WERI-Rb-1 (cell line): ENCODE measurements around the gene FAM135A.

Experiments used
- DNase-seq: peaks from one replicate; pipeline ENCODE4 v3.0.0-alpha.2; 2020
- H3K27ac ChIP-seq: fragments of 250-450 bp; sonication (Bioruptor Pico); 2 replicates; pipeline ENCODE4 v1.5.1; 2020; ENCODE audit warnings: mild to moderate bottlenecking, moderate library complexity
- H3K27me3 ChIP-seq: fragments of 250-450 bp; sonication (Bioruptor Pico); 2 replicates; pipeline ENCODE4 v1.5.1; 2021; ENCODE audit warnings: mild to moderate bottlenecking, low read depth, moderate library complexity; ENCODE audit not compliant: insufficient read depth, severe bottlenecking
- H3K36me3 ChIP-seq: fragments of 250-450 bp; sonication (Bioruptor Pico); 2 replicates; pipeline ENCODE4 v1.5.1; 2020; ENCODE audit warnings: mild to moderate bottlenecking, moderate library complexity
- H3K4me3 ChIP-seq: 2 replicates; pipeline ENCODE4 v1.5.1; 2011; ENCODE audit warnings: low read depth, mild to moderate bottlenecking, control low read depth, low read length
- H3K9me3 ChIP-seq: fragments of 250-450 bp; sonication (Bioruptor Pico); 2 replicates; pipeline ENCODE4 v1.5.1; 2021; ENCODE audit warnings: mild to moderate bottlenecking, moderate library complexity; ENCODE audit not compliant: severe bottlenecking
- CTCF ChIP-seq: IDR thresholded peaks from 2 replicates; pipeline ENCODE4 v1.5.1; 2011; ENCODE audit warnings: low read depth, mild to moderate bottlenecking, control low read depth, inconsistent platforms, low read length

Gene FAM135A

DNA sequence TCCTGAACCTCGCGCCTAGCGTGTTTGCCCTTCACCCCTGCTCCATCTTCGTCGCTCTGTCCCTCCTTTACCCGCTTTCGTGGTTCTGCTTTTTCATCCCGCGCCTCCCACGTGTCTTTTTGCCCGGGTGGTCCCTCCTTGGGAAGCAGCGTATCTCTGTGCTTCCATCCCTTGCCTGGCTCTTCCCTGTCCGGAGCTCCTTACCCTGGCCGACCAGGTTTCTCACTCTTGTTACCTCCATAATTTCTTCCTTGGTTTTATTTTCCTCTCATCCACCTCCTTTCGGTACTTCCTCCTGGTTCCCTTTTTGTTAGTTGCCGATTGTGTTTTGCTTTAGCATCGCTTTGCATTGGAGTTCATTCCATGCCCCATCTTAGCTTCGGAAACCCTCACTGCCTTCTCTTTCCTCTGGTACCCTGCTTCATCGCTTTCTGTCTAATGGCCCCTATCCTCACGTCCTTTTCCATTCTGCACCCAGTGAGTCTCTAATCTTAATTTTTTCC lies 735 bp downstream of the FAM135A start:
- no peaks in the 10 kb centered on the region for H3K27me3 ChIP-seq
- H3K27ac ChIP-seq, result peak overlapping the region; percentile 62; the same call in 1 of the 2 replicates
- H3K4me3 ChIP-seq, result peak overlapping the region; percentile 69
- TF ChIP-seq CTCF, result no peak
- no peaks in the 10 kb centered on the region for H3K9me3 ChIP-seq
- H3K36me3 ChIP-seq, result peaks cover 10% of the 10 kb centered on the region
- DNase-seq, result no peak

- no peak for DNase-seq
- Histone ChIP-seq H3K27ac (no peak overlapping the region), H3K9me3 (no peaks in the 10 kb centered on the region), H3K27me3 (no peaks in the 10 kb centered on the region), H3K4me3 (no peak overlapping the region), H3K36me3 (peaks cover 10% of the 10 kb centered on the region)
- TF ChIP-seq CTCF, result no peak
Observed at GRCh38 chr6:70414813-70415212, 1.5 kb downstream of the FAM135A start.

- no peak overlapping the region for H3K27ac ChIP-seq
- no peak for DNase-seq
- no peak for TF ChIP-seq CTCF
Observed at GRCh38 chr6:70415247-70415646, 1.9 kb downstream of the FAM135A start.

DNA sequence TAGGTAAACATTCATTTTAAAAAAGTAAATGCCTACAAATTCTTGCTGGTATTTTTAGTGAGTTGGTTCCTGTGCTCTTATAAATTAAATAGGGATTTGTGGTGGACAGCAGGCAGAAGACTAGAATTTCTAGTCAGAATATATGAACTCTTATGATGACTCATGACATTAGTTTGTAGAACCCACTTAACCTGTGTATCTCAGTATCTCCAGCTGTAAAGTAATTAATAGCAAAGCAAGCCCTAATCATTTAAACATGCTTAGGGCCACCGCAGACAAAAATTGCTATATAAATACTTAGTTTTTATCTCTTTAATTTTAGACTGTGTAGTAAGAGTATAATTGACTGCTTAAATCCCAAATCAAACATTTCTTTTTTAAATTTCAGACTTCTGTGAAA lies 2.4 kb downstream of the FAM135A start:
- Histone ChIP-seq H3K4me3 (no peak overlapping the region), H3K27me3 (no peaks in the 10 kb centered on the region), H3K27ac (no peak overlapping the region), H3K9me3 (no peaks in the 10 kb centered on the region), H3K36me3 (peaks cover 10% of the 10 kb centered on the region)
- DNase-seq, result no peak
- no peak for TF ChIP-seq CTCF

More at GRCh38 chr6:70415247-70415646, 1.9 kb downstream of the FAM135A start:
- Histone ChIP-seq H3K9me3 (no peaks in the 10 kb centered on the region), H3K27me3 (no peaks in the 10 kb centered on the region), H3K4me3 (no peak overlapping the region), H3K36me3 (peaks cover 10% of the 10 kb centered on the region)

GRCh38 chr6:70421509-70421908 lies 8.2 kb downstream of the FAM135A start:
- no peak for DNase-seq
- Histone ChIP-seq H3K36me3 (peaks cover 10% of the 10 kb centered on the region), H3K27ac (no peak overlapping the region), H3K27me3 (no peaks in the 10 kb centered on the region), H3K4me3 (no peak overlapping the region), H3K9me3 (no peaks in the 10 kb centered on the region)
- TF ChIP-seq CTCF, result no peak
